Measurements from ENCODE around the gene PTPN13.
"Not testable (repeated sequence)": the region's sequence is repeated elsewhere in the genome, so short reads cannot be mapped to it uniquely, and the experiment has no call there.

The PTPN13 gene

DNA sequence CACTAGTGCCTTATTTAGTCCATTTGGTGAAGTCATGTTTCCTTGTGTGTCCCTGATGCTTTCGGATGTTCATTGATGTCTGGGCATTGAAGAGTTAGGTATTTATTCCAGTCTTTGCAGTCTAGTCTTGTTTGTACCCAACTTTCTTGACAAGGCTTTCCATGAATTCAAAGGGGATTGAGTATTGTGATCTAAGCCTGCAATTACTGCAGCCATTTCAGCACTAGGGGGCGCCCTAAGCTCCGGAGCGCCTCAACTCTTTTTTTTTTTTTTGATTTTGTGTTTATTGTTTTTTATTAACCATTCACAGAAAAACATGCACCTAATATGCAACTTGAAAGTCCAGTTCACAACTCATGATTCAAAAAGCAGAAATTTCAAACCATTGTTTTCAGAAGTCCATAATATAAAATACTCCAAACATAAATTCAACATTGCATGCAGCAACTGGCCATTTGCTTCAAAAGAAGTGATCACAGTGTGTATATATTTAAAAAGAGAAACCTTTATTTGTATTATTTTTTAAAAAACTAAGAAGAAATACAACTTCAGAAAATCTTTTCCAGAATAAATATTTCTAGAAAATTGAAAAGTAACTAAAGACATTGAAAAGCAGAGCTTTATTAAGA, 59.2 kb downstream of the PTPN13 start:
- Histone ChIP-seq H3K9me3 (ENCODE audit: control insufficient read depth, low read depth, low read length) (peaks cover 26% of the 10 kb centered on the region), H3K27me3 (ENCODE audit: control insufficient read depth, insufficient read depth, low read length) (no peaks in the 10 kb centered on the region), H3K27ac (ENCODE audit: low read length) (no peak overlapping the region), H3K4me1 (ENCODE audit: control insufficient read depth, low read depth, low read length) (no peaks in the 10 kb centered on the region), H3K9ac (ENCODE audit: low read length) (no peak overlapping the region), H3K36me3 (ENCODE audit: control insufficient read depth, low read depth, low read length) (no peaks in the 10 kb centered on the region), H3K4me3 (ENCODE audit: low read length) (no peak overlapping the region)

DNA sequence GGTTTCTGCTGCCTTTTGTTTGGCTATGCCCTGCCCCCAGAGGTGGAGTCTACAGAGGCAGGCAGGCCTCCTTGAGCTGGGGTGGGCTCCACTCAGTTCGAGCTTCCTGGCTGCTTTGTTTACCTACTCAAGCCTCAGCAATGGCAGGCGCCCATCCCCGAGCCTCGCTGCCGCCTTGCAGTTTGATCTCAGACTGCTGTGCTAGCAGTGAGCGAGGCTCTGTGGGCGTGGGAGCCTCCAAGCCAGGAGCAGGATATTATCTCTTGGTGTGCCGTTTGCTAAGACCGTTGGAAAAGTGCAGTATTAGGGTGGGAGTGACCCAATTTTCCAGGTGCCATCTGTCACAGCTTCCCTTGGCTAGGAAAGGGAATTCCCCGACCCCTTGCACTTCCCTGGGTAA, 62.7 kb downstream of the PTPN13 start:
- H3K27me3 ChIP-seq (ENCODE audit: control insufficient read depth, insufficient read depth, low read length) = not testable (repeated sequence)

GRCh38 chr4:86657382-86657781, 63.3 kb downstream of the PTPN13 start:
- Histone ChIP-seq H3K9me3 (ENCODE audit: control insufficient read depth, low read depth, low read length) (peaks cover 7% of the 10 kb centered on the region), H3K4me3 (ENCODE audit: low read length) (no peak overlapping the region), H3K27ac (ENCODE audit: low read length) (no peak overlapping the region), H3K36me3 (ENCODE audit: control insufficient read depth, low read depth, low read length) (no peaks in the 10 kb centered on the region), H3K27me3 (ENCODE audit: control insufficient read depth, insufficient read depth, low read length) (no peaks in the 10 kb centered on the region), H3K4me1 (ENCODE audit: control insufficient read depth, low read depth, low read length) (no peaks in the 10 kb centered on the region), H3K9ac (ENCODE audit: low read length) (no peak overlapping the region)

More for the DNA sequence above, 62.7 kb downstream of the PTPN13 start:
- H3K4me3 ChIP-seq (ENCODE audit: low read length); H3K4me1 ChIP-seq (ENCODE audit: control insufficient read depth, low read depth, low read length); H3K9ac ChIP-seq (ENCODE audit: low read length); H3K36me3 ChIP-seq (ENCODE audit: control insufficient read depth, low read depth, low read length); H3K27ac ChIP-seq (ENCODE audit: low read length): not testable (repeated sequence)
- H3K9me3 ChIP-seq (ENCODE audit: control insufficient read depth, low read depth, low read length) = peaks cover 12% of the 10 kb centered on the region

GRCh38 chr4:86657910-86658309, 63.8 kb downstream of the PTPN13 start:
- Histone ChIP-seq H3K36me3 (ENCODE audit: control insufficient read depth, low read depth, low read length) (no peaks in the 10 kb centered on the region), H3K4me1 (ENCODE audit: control insufficient read depth, low read depth, low read length) (no peaks in the 10 kb centered on the region)

GRCh38 chr4:86660401-86660800, 66.3 kb downstream of the PTPN13 start:
- Histone ChIP-seq H3K4me1 (ENCODE audit: control insufficient read depth, low read depth, low read length) (peaks cover 11% of the 10 kb centered on the region), H3K9me3 (ENCODE audit: control insufficient read depth, low read depth, low read length) (no peaks in the 10 kb centered on the region), H3K9ac (ENCODE audit: low read length) (no peak overlapping the region), H3K4me3 (ENCODE audit: low read length) (no peak overlapping the region), H3K27me3 (ENCODE audit: control insufficient read depth, insufficient read depth, low read length) (no peaks in the 10 kb centered on the region), H3K27ac (ENCODE audit: low read length) (no peak overlapping the region), H3K36me3 (ENCODE audit: control insufficient read depth, low read depth, low read length) (no peaks in the 10 kb centered on the region)

More at GRCh38 chr4:86657910-86658309, 63.8 kb downstream of the PTPN13 start:
- Histone ChIP-seq H3K4me3 (ENCODE audit: low read length) (no peak overlapping the region), H3K9ac (ENCODE audit: low read length) (no peak overlapping the region), H3K27me3 (ENCODE audit: control insufficient read depth, insufficient read depth, low read length) (no peaks in the 10 kb centered on the region), H3K9me3 (ENCODE audit: control insufficient read depth, low read depth, low read length) (peaks cover 3% of the 10 kb centered on the region), H3K27ac (ENCODE audit: low read length) (no peak overlapping the region)

GRCh38 chr4:86661006-86661405, 66.9 kb downstream of the PTPN13 start:
- Histone ChIP-seq H3K4me3 (ENCODE audit: low read length) (no peak overlapping the region), H3K36me3 (ENCODE audit: control insufficient read depth, low read depth, low read length) (no peaks in the 10 kb centered on the region), H3K27ac (ENCODE audit: low read length) (no peak overlapping the region), H3K9ac (ENCODE audit: low read length) (no peak overlapping the region), H3K9me3 (ENCODE audit: control insufficient read depth, low read depth, low read length) (no peaks in the 10 kb centered on the region), H3K27me3 (ENCODE audit: control insufficient read depth, insufficient read depth, low read length) (no peaks in the 10 kb centered on the region), H3K4me1 (ENCODE audit: control insufficient read depth, low read depth, low read length) (peaks cover 11% of the 10 kb centered on the region)

DNA sequence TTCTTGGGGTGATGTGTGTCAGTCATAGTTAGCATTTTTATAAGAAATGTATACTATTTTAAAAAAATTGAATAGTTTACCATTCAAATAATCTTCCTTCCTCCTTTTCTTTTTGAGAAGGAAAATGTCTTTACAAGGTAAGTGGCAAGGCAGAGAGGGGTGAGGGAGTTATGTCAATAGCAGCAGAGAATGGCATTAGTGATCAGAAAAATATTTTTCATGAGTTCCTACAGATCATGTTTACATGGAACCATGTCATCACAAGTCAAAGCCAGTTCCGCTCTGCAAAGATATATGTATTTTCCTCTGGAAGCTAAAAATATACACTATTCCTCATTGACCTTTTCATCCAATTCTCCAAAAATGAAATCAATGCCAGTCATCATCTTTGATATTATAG, 67.3 kb downstream of the PTPN13 start:
- no peak overlapping the region for H3K9ac ChIP-seq (ENCODE audit: low read length)
- no peak overlapping the region for H3K27ac ChIP-seq (ENCODE audit: low read length)
- peaks cover 11% of the 10 kb centered on the region for H3K4me1 ChIP-seq (ENCODE audit: control insufficient read depth, low read depth, low read length)
- H3K36me3 ChIP-seq (ENCODE audit: control insufficient read depth, low read depth, low read length) = no peaks in the 10 kb centered on the region
- H3K27me3 ChIP-seq (ENCODE audit: control insufficient read depth, insufficient read depth, low read length) = no peaks in the 10 kb centered on the region
- H3K9me3 ChIP-seq (ENCODE audit: control insufficient read depth, low read depth, low read length) = no peaks in the 10 kb centered on the region
- no peak overlapping the region for H3K4me3 ChIP-seq (ENCODE audit: low read length)

- no peaks in the 10 kb centered on the region for H3K27me3 ChIP-seq (ENCODE audit: control insufficient read depth, insufficient read depth, low read length)
- H3K36me3 ChIP-seq (ENCODE audit: control insufficient read depth, low read depth, low read length) = no peaks in the 10 kb centered on the region
- H3K4me3 ChIP-seq (ENCODE audit: low read length) = no peak overlapping the region
- no peaks in the 10 kb centered on the region for H3K9me3 ChIP-seq (ENCODE audit: control insufficient read depth, low read depth, low read length)
- no peak overlapping the region for H3K9ac ChIP-seq (ENCODE audit: low read length)
- peaks cover 11% of the 10 kb centered on the region for H3K4me1 ChIP-seq (ENCODE audit: control insufficient read depth, low read depth, low read length)
- no peak overlapping the region for H3K27ac ChIP-seq (ENCODE audit: low read length)
Observed at GRCh38 chr4:86664959-86665358, 70.8 kb downstream of the PTPN13 start.

- H3K4me3 ChIP-seq (ENCODE audit: low read length) = no peak overlapping the region
- peaks cover under 1% of the 10 kb centered on the region for H3K4me1 ChIP-seq (ENCODE audit: control insufficient read depth, low read depth, low read length)
Observed at GRCh38 chr4:86670298-86670697, 76.2 kb downstream of the PTPN13 start.

DNA sequence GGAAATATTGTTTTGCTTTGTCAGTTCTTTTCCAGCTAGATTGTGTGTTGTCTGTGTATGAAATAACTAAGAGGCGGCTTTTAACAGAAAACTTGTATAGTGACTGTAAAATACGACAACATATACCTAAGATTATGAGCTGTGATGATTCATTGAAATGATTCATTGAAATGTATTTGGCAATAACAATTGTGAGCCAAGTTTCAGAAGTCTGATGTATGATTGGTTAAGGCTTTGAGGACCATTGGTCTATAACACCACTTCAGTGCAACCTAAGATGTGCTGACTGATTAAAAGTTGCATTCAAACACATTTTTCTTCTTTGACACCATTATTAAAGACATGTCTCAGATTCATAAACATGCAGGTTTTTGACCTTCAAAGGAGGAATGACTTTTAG, 76.6 kb downstream of the PTPN13 start:
- H3K36me3 ChIP-seq (ENCODE audit: control insufficient read depth, low read depth, low read length) = peaks cover 4% of the 10 kb centered on the region
- no peaks in the 10 kb centered on the region for H3K4me1 ChIP-seq (ENCODE audit: control insufficient read depth, low read depth, low read length)
- no peak overlapping the region for H3K27ac ChIP-seq (ENCODE audit: low read length)
- no peak overlapping the region for H3K4me3 ChIP-seq (ENCODE audit: low read length)
- H3K9me3 ChIP-seq (ENCODE audit: control insufficient read depth, low read depth, low read length) = no peaks in the 10 kb centered on the region
- no peaks in the 10 kb centered on the region for H3K27me3 ChIP-seq (ENCODE audit: control insufficient read depth, insufficient read depth, low read length)
- H3K9ac ChIP-seq (ENCODE audit: low read length) = no peak overlapping the region

More at GRCh38 chr4:86670298-86670697, 76.2 kb downstream of the PTPN13 start:
- H3K27me3 ChIP-seq (ENCODE audit: control insufficient read depth, insufficient read depth, low read length) = no peaks in the 10 kb centered on the region
- H3K27ac ChIP-seq (ENCODE audit: low read length) = no peak overlapping the region
- no peak overlapping the region for H3K9ac ChIP-seq (ENCODE audit: low read length)
- peaks cover 4% of the 10 kb centered on the region for H3K36me3 ChIP-seq (ENCODE audit: control insufficient read depth, low read depth, low read length)
- H3K9me3 ChIP-seq (ENCODE audit: control insufficient read depth, low read depth, low read length) = no peaks in the 10 kb centered on the region

GRCh38 chr4:86675548-86675947, 81.4 kb downstream of the PTPN13 start:
- Histone ChIP-seq H3K9ac (ENCODE audit: low read length) (no peak overlapping the region), H3K9me3 (ENCODE audit: control insufficient read depth, low read depth, low read length) (no peaks in the 10 kb centered on the region), H3K4me3 (ENCODE audit: low read length) (no peak overlapping the region), H3K4me1 (ENCODE audit: control insufficient read depth, low read depth, low read length) (no peaks in the 10 kb centered on the region), H3K27ac (ENCODE audit: low read length) (no peak overlapping the region), H3K27me3 (ENCODE audit: control insufficient read depth, insufficient read depth, low read length) (no peaks in the 10 kb centered on the region), H3K36me3 (ENCODE audit: control insufficient read depth, low read depth, low read length) (peaks cover 4% of the 10 kb centered on the region)

- H3K9me3 ChIP-seq (ENCODE audit: control insufficient read depth, low read depth, low read length) = no peaks in the 10 kb centered on the region
- no peaks in the 10 kb centered on the region for H3K27me3 ChIP-seq (ENCODE audit: control insufficient read depth, insufficient read depth, low read length)
- no peak overlapping the region for H3K4me3 ChIP-seq (ENCODE audit: low read length)
- no peaks in the 10 kb centered on the region for H3K4me1 ChIP-seq (ENCODE audit: control insufficient read depth, low read depth, low read length)
- no peak overlapping the region for H3K27ac ChIP-seq (ENCODE audit: low read length)
- no peak overlapping the region for H3K9ac ChIP-seq (ENCODE audit: low read length)
- no peaks in the 10 kb centered on the region for H3K36me3 ChIP-seq (ENCODE audit: control insufficient read depth, low read depth, low read length)
Observed at GRCh38 chr4:86678796-86679195, 84.7 kb downstream of the PTPN13 start.

Measured in iPS-18a (cell line).